Measurements from ENCODE around the gene EPHA1.

DNA sequence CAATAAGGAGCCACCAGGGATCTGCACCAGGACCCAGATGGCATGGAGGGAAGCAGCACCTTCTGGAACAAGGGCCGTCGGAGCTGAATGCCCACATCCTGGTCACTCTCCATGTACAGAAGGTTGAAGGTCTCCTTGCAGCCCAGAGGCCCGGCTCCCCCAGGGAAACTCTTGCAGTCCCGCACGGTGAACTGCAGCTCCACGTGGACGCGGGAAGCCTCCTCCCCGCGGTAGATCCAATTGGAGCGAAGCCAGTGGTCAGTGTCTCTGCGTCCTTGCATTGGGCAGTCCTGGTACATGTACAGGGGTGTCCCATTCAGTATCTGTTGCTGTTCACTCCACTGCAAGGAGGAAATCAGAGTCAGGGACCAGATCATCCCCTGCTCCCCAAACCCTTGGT is 7.4 kb downstream of the EPHA1 start:
- TF ChIP-seq, protein P1, sequence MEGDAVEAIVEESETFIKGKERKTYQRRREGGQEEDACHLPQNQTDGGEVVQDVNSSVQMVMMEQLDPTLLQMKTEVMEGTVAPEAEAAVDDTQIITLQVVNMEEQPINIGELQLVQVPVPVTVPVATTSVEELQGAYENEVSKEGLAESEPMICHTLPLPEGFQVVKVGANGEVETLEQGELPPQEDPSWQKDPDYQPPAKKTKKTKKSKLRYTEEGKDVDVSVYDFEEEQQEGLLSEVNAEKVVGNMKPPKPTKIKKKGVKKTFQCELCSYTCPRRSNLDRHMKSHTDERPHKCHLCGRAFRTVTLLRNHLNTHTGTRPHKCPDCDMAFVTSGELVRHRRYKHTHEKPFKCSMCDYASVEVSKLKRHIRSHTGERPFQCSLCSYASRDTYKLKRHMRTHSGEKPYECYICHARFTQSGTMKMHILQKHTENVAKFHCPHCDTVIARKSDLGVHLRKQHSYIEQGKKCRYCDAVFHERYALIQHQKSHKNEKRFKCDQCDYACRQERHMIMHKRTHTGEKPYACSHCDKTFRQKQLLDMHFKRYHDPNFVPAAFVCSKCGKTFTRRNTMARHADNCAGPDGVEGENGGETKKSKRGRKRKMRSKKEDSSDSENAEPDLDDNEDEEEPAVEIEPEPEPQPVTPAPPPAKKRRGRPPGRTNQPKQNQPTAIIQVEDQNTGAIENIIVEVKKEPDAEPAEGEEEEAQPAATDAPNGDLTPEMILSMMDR (IDR thresholded peaks at IDR 0.05): no peak
- no peak for TF ChIP-seq POLR2A (IDR thresholded peaks at IDR 0.05)

Data from adrenal gland (tissue), 5 donors.